Keratinocyte (primary cell): ENCODE results near the gene ACTN1. TPM values are rescaled to one million over a fixed set of nuclear protein-coding genes. Genes with fewer than 3 reads are reported as not detected.

ENCODE experiments used
- DNase-seq: peaks from one replicate; pipeline ENCODE4 v3.0.0-alpha.2; 2011; ENCODE audit warnings: low read depth, missing footprints, low spot score
- FAIRE-seq: peaks from 2 replicates; lab custom pipeline; 2011; peaks lifted over from hg19 to GRCh38; lab: Jason Lieb, UNC
- H2AFZ ChIP-seq: 2 replicates; pipeline ENCODE4 v1.6.0; 2012; ENCODE audit warnings: low read length, control low read depth, inconsistent platforms; ENCODE audit not compliant: control insufficient read depth
- H3K27ac ChIP-seq: 2 replicates; pipeline ENCODE4 v1.5.1; 2011; ENCODE audit warnings: low read length; ENCODE audit not compliant: control insufficient read depth, insufficient read depth
- H3K27me3 ChIP-seq: 3 replicates; pipeline ENCODE4 v1.6.0; 2011; ENCODE audit warnings: low read length; ENCODE audit not compliant: control insufficient read depth, insufficient read depth; ENCODE audit errors: extremely low read depth
- H3K36me3 ChIP-seq, 2 experiments: 2 replicates in 1 of 2; 3 replicates in 1 of 2; pipeline ENCODE4 v1.5.1; 2011; ENCODE audit warnings: low read length in 2 of 2, mild to moderate bottlenecking in 1 of 2; ENCODE audit not compliant: control insufficient read depth in 2 of 2, insufficient read depth in 2 of 2; ENCODE audit errors: extremely low read depth in 1 of 2
- H3K4me1 ChIP-seq: 3 replicates; pipeline ENCODE4 v1.5.1; 2011; ENCODE audit warnings: low read length; ENCODE audit not compliant: control insufficient read depth, insufficient read depth; ENCODE audit errors: extremely low read depth
- H3K4me2 ChIP-seq: 3 replicates; pipeline ENCODE4 v1.6.0; 2011; ENCODE audit warnings: low read depth, low read length; ENCODE audit not compliant: control insufficient read depth, insufficient read depth; ENCODE audit errors: extremely low read depth
- H3K4me3 ChIP-seq, 3 experiments: fragments of 200-600 bp in 1 of 3; sonication (generic) in 1 of 3; 2 replicates in 2 of 3; 3 replicates in 1 of 3; pipeline ENCODE4 v1.5.1; 2011 to 2016; ENCODE audit warnings: low read length in 3 of 3, mild to moderate bottlenecking in 3 of 3, control low read depth in 2 of 3, inconsistent platforms in 1 of 3, low read depth in 1 of 3, mixed read lengths in 1 of 3, mixed run types in 1 of 3, moderate library complexity in 1 of 3; ENCODE audit not compliant: control insufficient read depth in 2 of 3, insufficient read depth in 2 of 3; ENCODE audit errors: extremely low read depth in 1 of 3
- H3K79me2 ChIP-seq: 2 replicates; pipeline ENCODE4 v1.6.0; 2012; ENCODE audit warnings: low read length; ENCODE audit not compliant: control insufficient read depth, insufficient read depth
- H3K9ac ChIP-seq: 3 replicates; pipeline ENCODE4 v1.6.0; 2011; ENCODE audit warnings: low read length; ENCODE audit not compliant: control insufficient read depth, insufficient read depth; ENCODE audit errors: extremely low read depth
- H3K9me1 ChIP-seq: 3 replicates; pipeline ENCODE4 v1.6.0; 2011; ENCODE audit warnings: low read length; ENCODE audit not compliant: control insufficient read depth, insufficient read depth; ENCODE audit errors: extremely low read depth
- H3K9me3 ChIP-seq: 2 replicates; pipeline ENCODE4 v1.5.1; 2012; ENCODE audit warnings: low read depth, low read length; ENCODE audit not compliant: control insufficient read depth
- H4K20me1 ChIP-seq: 3 replicates; pipeline ENCODE4 v1.6.0; 2011; ENCODE audit warnings: low read length; ENCODE audit not compliant: control insufficient read depth, insufficient read depth; ENCODE audit errors: extremely low read depth
- CTCF ChIP-seq, 3 experiments: IDR thresholded peaks in 1 of 3; conservative IDR thresholded peaks in 1 of 3; optimal IDR thresholded peaks in 1 of 3; 2 replicates in 2 of 3; 3 replicates in 1 of 3; pipeline versions ENCODE3 to v1.5.1; 2011; ENCODE audit warnings: low read length in 3 of 3, mild to moderate bottlenecking in 3 of 3, moderate library complexity in 2 of 3, control low read depth in 1 of 3, inconsistent platforms in 1 of 3; ENCODE audit not compliant: insufficient read depth in 2 of 3; ENCODE audit errors: extremely low read depth in 1 of 3
- EZH2 ChIP-seq: IDR thresholded peaks from one replicate; pipeline ENCODE4 v1.6.1; 2012; ENCODE audit warnings: inconsistent platforms, mild to moderate bottlenecking, low read length, moderate library complexity
- dilution Hi-C: fragments of 300-500 bp; cut with MboI; formaldehyde crosslinking; loops from one replicate; pipeline ENCODE4 v1.7.0; 2020; ENCODE audit warnings: low sequenced_read_pairs; ENCODE audit not compliant: extremely low pct_ligation_motif_present
- polyA plus RNA-seq, 5 experiments: library from polyadenylated mRNA; depleted of rRNA in 3 of 5; stranded (reverse) in 3 of 5; stranded (forward) in 1 of 5; unstranded in 1 of 5; fragments of >200 nt; gene quantifications; 1 replicate in 1 of 5; 2 replicates in 3 of 5; 3 replicates in 1 of 5; pipeline versions ENCODE4 v1.2.1 to v1.2.3, GENCODE V29; 2011 to 2012; ENCODE audit warnings: missing spikeins in 2 of 5, low read depth in 1 of 5, low replicate concordance in 1 of 5

The ACTN1 gene
- polyA plus RNA-seq, 1 donor (not counting 4 experiments of a cell fraction or from before 2014, with no cell fraction given) = 558 TPM

- Histone ChIP-seq H3K9me1 (peaks cover 6% of the 10 kb centered on the region), H2AFZ (no peak overlapping the region), H3K9me3 (no peaks in the 10 kb centered on the region), H3K4me1 (no peaks in the 10 kb centered on the region), H3K79me2 (peaks cover 99% of the 10 kb centered on the region), H4K20me1 (peaks cover 88% of the 10 kb centered on the region), H3K9ac (no peak overlapping the region), H3K27me3 (no peaks in the 10 kb centered on the region), H3K4me2 (no peak overlapping the region), H3K27ac (no peak overlapping the region), H3K36me3 (peaks cover 49 to 85% of the 10 kb centered on the region in 2 experiments), H3K4me3 (no peak overlapping the region)
- DNase-seq (no peak), FAIRE-seq (no peak)
- dilution Hi-C loops = no loop called here
- TF ChIP-seq EZH2 = no peak
- no peak for TF ChIP-seq CTCF (optimal IDR thresholded peaks at IDR 0.05 in 1 of 3, IDR thresholded peaks at IDR 0.05 in 1 of 3, conservative IDR thresholded peaks at IDR 0.05 in 1 of 3; ENCODE audit: extremely low read depth in 1 of 3, insufficient read depth in 2 of 3, low read length in 3 of 3)
These were observed 57.4 kb downstream of the ACTN1 start for GRCh38 chr14:68921666-68922065.

- dilution Hi-C loops = no loop called here
- no peak overlapping the region for H3K4me3 ChIP-seq
- H3K36me3 ChIP-seq = peaks cover 54 to 87% of the 10 kb centered on the region in 2 experiments
- H3K4me2 ChIP-seq = no peak overlapping the region
- H3K27me3 ChIP-seq = no peaks in the 10 kb centered on the region
- TF ChIP-seq CTCF (optimal IDR thresholded peaks at IDR 0.05 in 1 of 3, IDR thresholded peaks at IDR 0.05 in 1 of 3, conservative IDR thresholded peaks at IDR 0.05 in 1 of 3; ENCODE audit: extremely low read depth in 1 of 3, insufficient read depth in 2 of 3, low read length in 3 of 3) = no peak
- TF ChIP-seq EZH2 = no peak
- H3K27ac ChIP-seq = no peak overlapping the region
- FAIRE-seq = no peak
- no peak overlapping the region for H3K9ac ChIP-seq
- H4K20me1 ChIP-seq = peaks cover 88% of the 10 kb centered on the region
- DNase-seq = no peak
- no peaks in the 10 kb centered on the region for H3K4me1 ChIP-seq
- H2AFZ ChIP-seq = no peak overlapping the region
- H3K9me1 ChIP-seq = peaks cover 6% of the 10 kb centered on the region
- peaks cover 99% of the 10 kb centered on the region for H3K79me2 ChIP-seq
- no peaks in the 10 kb centered on the region for H3K9me3 ChIP-seq
These were observed 58.1 kb downstream of the ACTN1 start for GRCh38 chr14:68921049-68921448.
